ENCODE measurements around the gene DNAH6. TPM values are rescaled to one million over a fixed set of nuclear protein-coding genes. Genes with fewer than 3 reads are reported as not detected.

The DNAH6 gene, protein sequence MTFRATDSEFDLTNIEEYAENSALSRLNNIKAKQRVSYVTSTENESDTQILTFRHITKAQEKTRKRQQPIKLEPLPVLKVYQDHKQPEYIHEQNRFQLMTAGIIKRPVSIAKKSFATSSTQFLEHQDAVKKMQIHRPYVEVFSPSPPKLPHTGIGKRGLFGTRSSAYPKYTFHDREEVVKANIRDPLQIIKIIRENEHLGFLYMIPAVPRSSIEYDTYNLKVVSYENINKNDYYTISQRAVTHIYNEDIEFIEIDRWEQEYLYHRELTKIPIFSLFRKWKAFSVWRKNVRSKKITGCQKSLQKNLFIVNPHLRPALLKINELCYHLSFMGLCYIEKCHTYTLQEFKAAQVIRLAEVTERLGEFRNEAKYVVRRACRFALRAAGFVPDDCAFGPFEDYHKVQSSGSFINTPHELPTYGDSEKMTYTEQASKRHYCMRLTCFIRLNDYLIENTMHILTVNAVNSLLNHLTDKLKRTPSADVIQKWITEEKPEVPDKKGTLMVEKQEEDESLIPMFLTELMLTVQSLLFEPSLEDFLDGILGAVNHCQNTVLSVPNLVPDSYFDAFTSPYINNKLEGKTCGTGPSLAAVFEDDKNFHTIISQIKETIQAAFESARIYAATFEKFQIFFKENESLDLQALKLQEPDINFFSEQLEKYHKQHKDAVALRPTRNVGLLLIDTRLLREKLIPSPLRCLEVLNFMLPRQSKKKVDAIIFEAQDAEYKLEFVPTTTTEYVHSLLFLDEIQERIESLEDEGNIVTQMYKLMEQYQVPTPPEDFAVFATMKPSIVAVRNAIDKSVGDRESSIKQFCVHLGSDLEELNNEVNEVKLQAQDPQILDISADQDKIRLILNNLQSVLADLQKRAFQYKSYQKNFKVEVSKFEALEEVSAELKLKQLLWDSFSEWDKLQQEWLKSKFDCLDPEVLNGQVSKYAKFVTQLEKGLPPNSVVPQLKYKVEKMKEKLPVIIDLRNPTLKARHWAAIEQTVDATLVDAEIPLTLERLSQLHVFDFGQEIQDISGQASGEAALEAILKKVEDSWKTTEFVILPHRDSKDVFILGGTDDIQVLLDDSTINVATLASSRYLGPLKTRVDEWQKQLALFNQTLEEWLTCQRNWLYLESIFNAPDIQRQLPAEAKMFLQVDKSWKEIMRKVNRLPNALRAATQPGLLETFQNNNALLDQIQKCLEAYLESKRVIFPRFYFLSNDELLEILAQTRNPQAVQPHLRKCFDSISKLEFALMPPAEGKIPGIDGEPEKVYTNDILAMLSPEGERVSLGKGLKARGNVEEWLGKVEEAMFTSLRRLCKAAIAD (N-terminal part only)
- 0.31 and 0.43 TPM in 2 replicates for total RNA-seq (2021; fragmentation: NEBNext Ultra II Directional; extraction: Animal tissue kit (Norgen Biotek cat#: 25700))
- polyA plus RNA-seq (2011; rRNA removed), result 0.05 and 0.06 TPM in 2 replicates
- polyA plus RNA-seq (2011; cell fraction: cytosol; rRNA removed), result 0.12 TPM
- 0.06 TPM for polyA plus RNA-seq (2011; cell fraction: nucleus; rRNA removed)
- 0.01 to 0.12 TPM (median 0.03 TPM) in 4 replicates for polyA plus RNA-seq (2012, experiment 1 of 2)
- polyA plus RNA-seq (2012, experiment 2 of 2), result not detected
- polyA plus RNA-seq (2013, experiment 1 of 2), result 0.02 TPM
- 0.13 TPM for polyA plus RNA-seq (2013, experiment 2 of 2)
- polyA minus RNA-seq (2011; rRNA and poly(A)+ RNA removed), result 0.34 and 0.35 TPM in 2 replicates
- polyA minus RNA-seq (2011; cell fraction: cytosol; rRNA and poly(A)+ RNA removed), result not detected
- 0.80 TPM for polyA minus RNA-seq (2011; cell fraction: nucleus; rRNA and poly(A)+ RNA removed)
- long read RNA-seq, experiment 1, result 0 reads
- long read RNA-seq, experiment 2, result 0 reads

DNA sequence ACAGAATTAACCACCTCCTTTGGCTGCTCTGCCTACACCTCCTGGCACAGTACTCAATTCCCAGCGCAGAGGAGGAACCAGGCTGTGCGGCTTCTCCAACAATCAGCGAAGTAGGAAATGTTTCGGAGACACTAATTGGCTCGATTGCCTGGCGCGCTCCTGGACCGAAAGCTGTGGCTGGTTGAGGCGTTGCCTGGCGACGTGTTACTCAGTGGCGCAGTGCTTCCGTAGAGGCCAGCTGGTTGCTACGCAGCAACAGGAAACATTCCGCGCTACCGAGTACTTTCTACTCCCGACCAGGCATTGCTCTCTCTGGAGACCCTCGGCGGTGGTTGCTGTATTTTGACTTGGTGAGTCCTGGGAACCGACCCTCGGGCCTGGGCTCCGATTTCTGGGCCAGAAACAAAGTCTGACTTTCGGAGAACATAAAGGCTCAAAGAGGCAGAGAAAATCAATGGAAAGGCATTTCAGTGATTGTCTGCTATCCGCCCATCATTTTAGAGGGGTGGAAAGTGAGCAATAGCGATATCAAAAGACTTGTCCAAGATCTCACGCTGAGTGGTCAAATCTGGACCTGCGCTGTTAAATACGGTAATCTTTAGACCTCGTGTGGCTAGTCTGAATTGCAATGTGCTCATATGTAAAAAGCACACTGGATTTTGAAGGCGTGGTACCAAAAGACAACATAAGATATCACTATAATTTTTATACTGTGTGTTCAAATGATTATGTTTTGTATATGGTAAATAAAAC lies at the start of gene DNAH6:
TSS of gene DNAH6 (plus strand) at position 265 of the 753 bp plus-strand sequence. CDS start 1,329 bp downstream, outside the sequence.
- ChIA-PET POLR2A (ENCODE audit: partially characterized antibody) (interaction anchor here (0.9 to 1.0 kb wide), 2 partner anchors 10 to 12 kb away, joined by 3 to 4 read pairs; no protein-coding TSS in a partner anchor), CTCF (ENCODE audit: partially characterized antibody) (interaction anchor here (1.8 to 3.5 kb wide), 2 partner anchors 10 to 225 kb away, joined by 7 to 9 read pairs; no protein-coding TSS in a partner anchor)
- Histone ChIP-seq H3K27me3 (replicated peaks in 1 of 4; ENCODE audit: control insufficient read depth in 3 of 4, extremely low read depth in 1 of 4, insufficient read depth in 3 of 4, low read length in 3 of 4) (no peaks in the 10 kb centered on the region; a peak in 1 of 7 replicates), H2AFZ (ENCODE audit: low read length) (peak within 1 kb of the TSS; percentile 95), H3K23me2 (ENCODE audit: low read depth, low read length) (peaks cover 2% of the 10 kb centered on the region; the same call in 1 of the 2 replicates), H3K36me3 (ENCODE audit: control insufficient read depth in 2 of 4, insufficient read depth in 4 of 4, low read length in 3 of 4) (no peaks in the 10 kb centered on the region), H4K20me1 (replicated peaks in 1 of 2; ENCODE audit: control insufficient read depth in 1 of 2, insufficient read depth in 2 of 2, low read length in 2 of 2) (no peaks in the 10 kb centered on the region), H2BK12ac (ENCODE audit: low read depth, low read length) (no peak within 1 kb of the TSS), H3K9me3 (ENCODE audit: insufficient read depth in 2 of 2, low read depth in 1 of 2, low read length in 1 of 2) (peaks cover 8 to 11% of the 10 kb centered on the region in 2 experiments), H2BK120ac (replicated peaks; ENCODE audit: low read depth, low read length) (no peak within 1 kb of the TSS), H3K14ac (ENCODE audit: insufficient read length) (no peak within 1 kb of the TSS), H4K91ac (replicated peaks; ENCODE audit: insufficient read length, low read length) (no peak within 1 kb of the TSS), H3K9ac (replicated peaks in 1 of 4; ENCODE audit: extremely low read depth in 1 of 4, low read depth in 3 of 4, low read length in 3 of 4) (peak within 1 kb of the TSS in 1 of 4 experiments; percentile 20; a peak in 1 of 7 replicates), H3K4ac (replicated peaks; ENCODE audit: insufficient read length, low read depth, low read length) (no peak within 1 kb of the TSS), H3K79me2 (ENCODE audit: control insufficient read depth in 1 of 2, insufficient read depth in 2 of 2, low read length in 2 of 2) (no peaks in the 10 kb centered on the region), H3K4me3 (ENCODE audit: extremely low read depth in 1 of 4, insufficient read depth in 2 of 4, low read depth in 3 of 4, low read length in 4 of 4) (peak within 1 kb of the TSS; percentile 27 to 61 (median 38); a peak in 7 of 8 replicates), H3K18ac (ENCODE audit: extremely low read depth, low read length) (0 out of 2 replicates have a peak within 1 kb of the TSS, but pooled peaks have one; percentile 20), H3K4me2 (ENCODE audit: insufficient read depth in 1 of 2, low read depth in 2 of 2, low read length in 2 of 2) (peak within 1 kb of the TSS; percentile 51 to 79), H3K4me1 (replicated peaks in 1 of 4; ENCODE audit: control insufficient read depth in 3 of 4, insufficient read depth in 4 of 4, low read length in 3 of 4) (peaks cover 0 to 4% (median 3%) of the 10 kb centered on the region in 4 experiments; a peak in 2 of 7 replicates), H3K27ac (ENCODE audit: low read depth, low read length) (no peak within 1 kb of the TSS), H2BK20ac (ENCODE audit: low read length) (no peak within 1 kb of the TSS), H4K8ac (ENCODE audit: extremely low read depth, insufficient read depth, low read length) (no peak within 1 kb of the TSS), H3K79me1 (ENCODE audit: low read depth, low read length) (no peaks in the 10 kb centered on the region), H2AK5ac (ENCODE audit: low read depth, low read length) (no peak within 1 kb of the TSS), H4K5ac (ENCODE audit: insufficient read length, low read depth, low read length) (no peak within 1 kb of the TSS), H2BK5ac (ENCODE audit: low read depth, low read length) (no peak within 1 kb of the TSS), H3K56ac (replicated peaks; ENCODE audit: insufficient read length, low read depth, low read length) (no peak within 1 kb of the TSS), H3K23ac (ENCODE audit: insufficient read length) (no peak within 1 kb of the TSS), H2BK15ac (ENCODE audit: low read length) (no peak within 1 kb of the TSS)
- DNase-seq (ENCODE audit: low read depth in 1 of 2, low spot score in 2 of 2), result peak; percentile 77 to 86
- 18% methylated on average over 31 of the region's 31 CpGs; no CpG with 5 or more reads in 1 of the 2 experiments for WGBS, 2 experiments (ENCODE audit: extremely low coverage in 1 of 2, insufficient coverage in 1 of 2, insufficient read length in 1 of 2, insufficient replicate concordance in 2 of 2, low coverage in 1 of 2, low lambda C conversion rate in 2 of 2, missing lambda C conversion rate in 1 of 2)
- peak; percentile 97 for FAIRE-seq
- TF ChIP-seq KDM4A (IDR thresholded peaks at IDR 0.05; ENCODE audit: low read depth, low read length, severe bottlenecking), result no peak
- no peak for TF ChIP-seq SP2 (IDR thresholded peaks at IDR 0.05; ENCODE audit: low read length)
- TF ChIP-seq GTF2F1 (IDR thresholded peaks at IDR 0.05; ENCODE audit: borderline replicate concordance, low read depth, low read length), result no peak
